ENCODE data around the gene GLOD5.
"Not testable (repeated sequence)": the region's sequence is repeated elsewhere in the genome, so short reads cannot be mapped to it uniquely, and the experiment has no call there.

The GLOD5 gene

DNA sequence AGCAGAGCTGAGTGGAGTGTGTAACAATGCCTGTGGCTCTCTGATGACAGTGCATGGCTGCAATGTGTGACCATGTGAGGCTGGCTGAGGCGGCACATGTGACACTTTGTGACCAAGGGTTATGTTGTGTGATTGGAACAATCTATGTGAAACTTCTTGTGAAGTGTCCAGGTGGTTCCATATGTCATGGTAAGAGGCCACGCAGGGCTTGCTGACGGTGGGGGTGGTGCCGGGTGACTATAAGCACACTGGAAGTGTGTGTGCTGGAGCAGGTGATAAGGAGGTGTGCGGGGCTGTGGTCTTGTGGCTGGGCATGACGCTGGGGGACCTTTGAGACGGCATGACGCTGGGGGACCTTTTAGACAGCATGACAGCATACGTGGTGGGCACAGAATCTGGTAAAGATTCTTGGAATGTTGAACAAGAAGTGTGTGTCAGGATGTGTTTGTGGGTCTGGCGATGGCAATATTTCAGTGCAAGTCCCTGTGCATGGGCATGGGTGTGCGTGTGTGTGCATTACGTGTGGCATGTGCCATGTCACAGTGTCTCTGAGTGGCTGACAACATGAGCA lies 32.9 kb downstream of the GLOD5 start:
- DNase-seq (ENCODE audit: low read depth) = no peak

DNA sequence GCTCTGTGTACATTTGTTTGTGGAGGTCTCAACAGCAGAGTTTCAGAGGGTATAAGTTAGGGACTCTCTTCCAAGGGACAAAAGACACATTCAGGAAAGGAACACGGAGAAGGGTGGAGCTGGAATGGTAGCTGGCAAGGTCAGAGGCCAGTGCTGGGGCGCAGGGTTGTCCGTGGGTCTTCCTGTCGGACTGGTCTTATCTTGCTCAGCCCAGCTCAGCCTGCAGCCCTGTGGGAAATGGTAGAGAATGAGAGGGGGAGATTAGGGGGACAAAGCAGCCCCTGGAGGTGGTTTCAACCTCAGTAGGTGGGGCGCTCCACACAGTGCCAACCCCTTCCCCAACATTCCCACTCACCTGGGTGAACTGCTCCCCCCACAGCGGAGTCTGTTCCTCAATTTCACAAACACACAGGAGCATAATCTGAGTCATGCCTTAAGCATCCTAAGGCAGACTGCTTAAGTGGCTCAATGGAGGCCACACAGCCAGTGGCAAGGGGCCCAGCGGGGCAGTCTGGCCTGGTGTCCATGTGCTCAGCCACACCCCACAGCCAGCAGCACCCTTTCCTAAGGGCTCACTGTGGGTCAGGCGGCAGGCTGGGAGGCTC lies 33.5 kb downstream of the GLOD5 start:
- no peak for DNase-seq (ENCODE audit: low read depth)

DNA sequence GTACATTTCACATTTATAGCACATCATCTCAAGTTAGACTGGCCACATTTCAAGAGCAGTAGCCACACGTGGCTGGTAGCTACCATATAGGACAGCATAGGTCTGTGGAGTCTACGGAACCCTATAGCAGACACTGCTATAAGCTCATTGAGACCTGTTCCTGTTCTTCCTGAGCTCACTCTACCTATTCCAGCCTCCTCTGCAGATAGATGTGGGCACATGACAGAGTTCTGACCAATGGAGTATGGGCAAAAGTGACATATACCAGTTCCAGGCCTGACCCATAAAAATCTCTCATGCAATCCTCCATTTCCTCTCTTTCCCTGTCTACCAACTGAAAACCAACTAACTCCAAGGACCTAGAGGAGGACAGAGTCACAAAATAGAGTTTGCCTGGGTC lies 36.8 kb downstream of the GLOD5 start:
- no peak for DNase-seq (ENCODE audit: low read depth)

DNA sequence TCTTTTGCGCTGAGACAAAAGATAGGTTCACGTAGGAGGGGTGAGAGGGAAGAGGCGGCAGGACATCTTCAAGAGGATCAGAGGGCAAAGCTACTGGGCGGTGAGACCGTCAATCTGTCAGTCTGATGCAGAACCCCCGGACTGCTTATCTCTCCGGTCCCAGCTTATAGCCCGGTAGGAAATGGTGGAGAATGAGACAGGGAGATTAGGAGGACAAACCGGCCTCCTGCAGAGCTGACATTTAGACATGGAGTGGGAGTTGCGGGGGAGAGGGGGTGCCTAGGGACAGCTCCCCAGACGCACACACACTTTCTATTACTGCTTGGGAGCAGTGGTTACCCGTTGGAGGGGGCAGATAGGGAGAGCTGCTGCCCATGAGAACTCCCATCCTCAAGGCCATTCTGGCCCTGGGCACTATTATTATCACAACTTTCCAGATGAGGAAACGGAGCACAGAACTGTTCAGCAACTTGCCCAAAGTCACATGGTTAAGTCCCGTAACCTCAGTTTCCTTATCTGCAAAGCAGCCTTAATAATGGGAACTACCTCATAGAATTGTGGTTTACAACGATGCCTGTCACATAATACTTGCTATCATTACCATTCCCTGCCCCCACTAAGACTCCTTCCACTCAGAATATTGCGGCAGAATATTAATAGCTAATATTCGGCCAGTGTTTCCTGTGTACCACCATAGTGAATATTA lies 39.2 kb downstream of the GLOD5 start:
- DNase-seq (ENCODE audit: low read depth) = no peak

DNA sequence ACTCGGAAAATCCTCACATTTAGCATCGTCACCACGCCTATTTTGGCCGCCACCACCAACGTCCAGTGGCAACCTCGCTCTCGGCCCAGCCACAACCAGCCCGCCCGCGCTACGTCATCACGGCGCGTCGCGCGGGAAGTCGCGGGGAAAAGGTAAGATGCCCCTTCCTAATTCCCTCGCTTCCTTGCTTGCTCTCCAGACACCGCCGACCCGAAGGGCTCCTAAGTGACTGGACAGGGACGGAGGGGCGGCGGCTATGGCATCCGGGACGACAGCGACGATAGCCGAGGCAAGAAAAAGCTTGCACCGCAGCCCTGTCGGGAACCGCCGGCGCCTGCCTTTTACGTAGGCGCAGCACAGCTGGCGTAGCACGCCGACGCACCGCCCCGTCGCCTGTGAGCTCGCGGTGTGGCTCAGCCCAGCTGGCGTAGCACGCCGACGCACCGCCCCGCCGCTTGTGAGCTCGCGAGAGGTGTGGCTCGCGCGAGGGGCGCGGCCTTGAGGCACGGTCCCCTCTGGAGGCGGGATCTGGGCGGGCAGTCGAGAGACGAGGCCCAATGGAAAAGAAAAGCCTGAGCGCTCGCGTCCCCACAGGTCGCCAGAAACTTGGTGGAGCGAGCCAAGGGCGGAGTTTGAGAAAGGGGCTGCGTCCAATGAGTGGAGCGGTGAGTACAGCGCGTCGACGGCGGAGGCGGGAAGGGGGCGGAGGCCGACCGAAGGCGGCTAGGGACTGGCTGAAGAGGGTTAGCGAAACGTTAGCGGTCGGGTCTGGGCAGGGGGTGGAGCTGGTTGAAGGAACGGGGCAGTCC lies 39.9 kb downstream of the GLOD5 start, which contains the start of gene HDAC6:
Gene HDAC6, plus strand, starts transcription at position 788 of the 809 bp plus-strand sequence. CDS start 626 bp downstream, outside the sequence.
- peak; percentile 70 for DNase-seq (ENCODE audit: low read depth)

DNA sequence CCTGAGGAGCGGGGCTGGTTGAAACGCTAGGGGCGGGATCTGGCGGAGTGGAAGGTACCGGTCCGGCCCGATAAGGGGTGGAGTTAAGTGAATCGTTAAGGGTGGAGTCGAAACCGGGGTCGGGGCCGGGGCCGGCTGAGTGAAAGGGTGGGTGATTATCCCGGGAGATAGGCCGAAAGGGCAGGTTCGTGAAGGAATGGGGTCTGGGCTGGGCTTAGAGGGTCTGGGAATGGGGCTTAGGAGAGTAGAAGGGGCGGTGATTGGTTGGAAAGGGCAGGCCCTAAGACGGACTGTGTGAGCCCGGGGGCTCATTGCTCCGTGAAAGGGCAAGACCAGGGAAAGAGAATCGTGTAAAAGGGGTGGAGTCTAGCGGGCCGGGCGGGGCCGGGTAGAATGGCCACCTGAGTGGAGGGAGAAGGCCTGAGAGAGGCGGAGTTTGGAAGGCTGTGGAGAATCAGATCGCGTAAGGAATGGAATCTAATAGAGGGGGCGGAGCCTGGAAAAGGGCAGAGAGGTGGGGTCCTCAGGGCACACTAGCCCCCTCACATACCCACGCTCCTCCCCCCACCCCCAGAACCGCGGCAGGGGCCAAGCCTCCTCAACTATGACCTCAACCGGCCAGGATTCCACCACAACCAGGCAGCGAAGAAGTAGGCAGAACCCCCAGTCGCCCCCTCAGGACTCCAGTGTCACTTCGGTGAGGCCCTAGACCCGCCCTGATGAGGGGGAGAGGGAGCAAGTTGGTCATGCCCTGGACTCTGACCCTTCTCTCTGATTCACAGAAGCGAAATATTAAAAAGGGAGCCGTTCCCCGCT lies 40.8 kb downstream of the GLOD5 start:
- peak; percentile 20 for DNase-seq (ENCODE audit: low read depth)

DNA sequence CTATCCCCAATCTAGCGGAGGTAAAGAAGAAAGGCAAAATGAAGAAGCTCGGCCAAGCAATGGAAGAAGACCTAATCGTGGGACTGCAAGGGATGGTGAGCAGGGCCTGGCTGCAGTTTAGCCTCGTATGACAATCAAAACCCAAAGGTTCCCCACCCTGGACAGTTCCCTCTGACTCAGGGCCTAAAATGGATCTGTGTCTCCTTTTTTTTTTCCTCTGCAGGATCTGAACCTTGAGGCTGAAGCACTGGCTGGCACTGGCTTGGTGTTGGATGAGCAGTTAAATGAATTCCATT lies 41.3 kb downstream of the GLOD5 start:
- DNase-seq (ENCODE audit: low read depth) = no peak

DNA sequence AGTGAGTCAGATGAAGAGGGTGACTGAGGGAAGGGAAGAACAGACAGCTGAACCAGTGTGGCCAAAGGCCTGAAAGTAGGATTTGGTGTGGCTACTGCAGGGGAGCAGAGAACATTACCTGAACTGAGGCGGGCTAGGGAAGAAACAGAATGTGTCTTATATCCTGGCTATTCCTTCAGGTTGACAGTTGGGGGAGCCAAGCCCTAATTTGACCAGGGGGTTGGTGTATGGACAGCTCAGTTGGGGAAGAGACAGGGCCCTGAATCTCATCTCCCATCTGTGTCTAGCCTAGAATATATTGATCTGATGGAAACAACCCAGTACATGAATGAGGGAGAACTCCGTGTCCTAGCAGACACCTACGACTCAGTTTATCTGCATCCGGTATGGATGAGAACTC lies 44.5 kb downstream of the GLOD5 start:
- no peak for DNase-seq (ENCODE audit: low read depth)

DNA sequence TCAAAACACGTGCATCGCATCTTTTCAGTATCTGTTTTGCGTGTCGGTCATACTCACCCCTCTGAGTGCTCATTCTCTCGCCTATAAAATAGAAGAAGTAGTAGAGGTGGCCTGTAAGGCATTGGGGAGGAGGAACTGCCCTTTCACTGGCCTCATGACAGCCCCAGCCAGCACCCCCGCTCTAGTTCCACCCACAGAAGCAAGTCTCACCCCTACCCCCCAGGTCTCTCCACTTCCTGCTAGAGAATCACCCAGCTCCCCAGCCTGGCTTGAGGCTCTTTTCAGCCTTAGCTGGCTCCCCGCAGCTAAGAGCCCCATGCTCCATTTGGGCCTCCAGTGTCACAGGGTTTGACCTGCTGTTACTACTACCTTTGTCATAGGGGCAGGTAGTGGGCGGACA lies 52.1 kb downstream of the GLOD5 start:
- no peak for DNase-seq (ENCODE audit: low read depth)

DNA sequence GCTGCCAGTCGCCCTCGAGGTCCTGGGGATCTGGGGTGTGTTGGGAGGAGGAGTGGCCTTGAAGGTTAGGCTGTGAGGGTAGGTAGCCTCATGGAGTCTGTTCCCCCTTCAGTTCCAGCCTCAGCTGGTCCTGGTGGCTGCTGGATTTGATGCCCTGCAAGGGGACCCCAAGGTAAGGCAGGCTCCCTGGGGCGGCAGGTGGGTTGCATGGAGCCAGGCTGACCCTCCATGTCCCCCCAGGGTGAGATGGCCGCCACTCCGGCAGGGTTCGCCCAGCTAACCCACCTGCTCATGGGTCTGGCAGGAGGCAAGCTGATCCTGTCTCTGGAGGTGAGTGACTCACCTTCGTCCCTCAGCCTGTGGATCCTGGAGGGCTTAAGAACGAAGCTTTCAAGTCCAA lies 53.2 kb downstream of the GLOD5 start:
- no peak for DNase-seq (ENCODE audit: low read depth)

DNA sequence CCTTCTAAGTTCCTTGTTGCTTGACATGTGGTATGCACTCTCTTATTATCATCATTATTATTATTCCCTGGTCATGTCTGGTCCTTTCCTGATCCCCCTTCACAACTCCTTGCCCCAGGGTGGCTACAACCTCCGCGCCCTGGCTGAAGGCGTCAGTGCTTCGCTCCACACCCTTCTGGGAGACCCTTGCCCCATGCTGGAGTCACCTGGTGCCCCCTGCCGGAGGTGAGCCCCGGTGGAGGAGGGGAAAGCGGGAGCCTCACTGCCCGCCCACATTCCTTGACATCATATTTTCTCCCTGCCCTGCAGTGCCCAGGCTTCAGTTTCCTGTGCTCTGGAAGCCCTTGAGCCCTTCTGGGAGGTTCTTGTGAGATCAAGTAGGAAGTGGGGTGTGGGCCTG lies 53.7 kb downstream of the GLOD5 start:
- DNase-seq (ENCODE audit: low read depth) = no peak

DNA sequence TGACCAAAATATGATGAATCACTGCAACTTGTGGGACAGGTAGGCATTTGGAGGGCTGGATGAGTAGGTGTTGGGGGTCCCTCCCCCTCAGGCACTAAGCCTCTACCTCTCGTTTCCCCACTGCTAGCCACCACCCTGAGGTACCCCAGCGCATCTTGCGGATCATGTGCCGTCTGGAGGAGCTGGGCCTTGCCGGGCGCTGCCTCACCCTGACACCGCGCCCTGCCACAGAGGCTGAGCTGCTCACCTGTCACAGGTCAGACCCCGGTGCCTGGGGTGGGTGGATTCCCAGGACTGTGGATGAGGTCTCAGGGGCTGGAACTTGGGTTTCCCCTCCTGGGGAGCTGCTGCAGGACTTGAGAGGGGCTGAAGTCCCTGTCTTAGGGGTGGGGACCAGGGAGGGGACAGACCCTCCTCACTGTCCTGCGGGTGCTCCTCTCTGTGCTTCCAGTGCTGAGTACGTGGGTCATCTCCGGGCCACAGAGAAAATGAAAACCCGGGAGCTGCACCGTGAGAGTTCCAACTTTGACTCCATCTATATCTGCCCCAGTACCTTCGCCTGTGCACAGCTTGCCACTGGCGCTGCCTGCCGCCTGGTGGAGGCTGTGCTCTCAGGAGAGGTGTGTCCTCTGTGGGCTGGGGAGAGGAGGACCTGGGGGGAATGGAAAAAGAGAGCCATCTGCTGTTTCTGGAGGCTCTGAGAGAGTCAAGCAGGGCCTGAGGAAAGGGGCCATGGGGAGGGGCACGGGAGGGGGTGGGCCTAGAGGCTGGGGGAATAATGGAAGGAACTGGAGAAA lies 54.7 kb downstream of the GLOD5 start:
- DNase-seq (ENCODE audit: low read depth) = no peak

DNA sequence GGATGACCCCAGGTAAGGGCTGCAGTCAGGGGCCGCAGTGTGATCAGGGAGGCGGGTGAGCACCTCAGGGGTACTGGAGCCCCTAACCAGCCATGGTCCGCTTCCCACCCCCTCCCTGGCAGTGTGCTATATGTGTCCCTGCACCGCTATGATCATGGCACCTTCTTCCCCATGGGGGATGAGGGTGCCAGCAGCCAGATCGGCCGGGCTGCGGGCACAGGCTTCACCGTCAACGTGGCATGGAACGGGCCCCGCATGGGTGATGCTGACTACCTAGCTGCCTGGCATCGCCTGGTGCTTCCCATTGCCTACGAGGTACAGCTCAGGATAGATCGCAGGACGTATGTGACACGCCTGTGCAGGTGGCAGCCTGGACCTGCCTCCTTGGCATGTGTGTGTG lies 56.6 kb downstream of the GLOD5 start:
- DNase-seq (ENCODE audit: low read depth) = no peak

DNA sequence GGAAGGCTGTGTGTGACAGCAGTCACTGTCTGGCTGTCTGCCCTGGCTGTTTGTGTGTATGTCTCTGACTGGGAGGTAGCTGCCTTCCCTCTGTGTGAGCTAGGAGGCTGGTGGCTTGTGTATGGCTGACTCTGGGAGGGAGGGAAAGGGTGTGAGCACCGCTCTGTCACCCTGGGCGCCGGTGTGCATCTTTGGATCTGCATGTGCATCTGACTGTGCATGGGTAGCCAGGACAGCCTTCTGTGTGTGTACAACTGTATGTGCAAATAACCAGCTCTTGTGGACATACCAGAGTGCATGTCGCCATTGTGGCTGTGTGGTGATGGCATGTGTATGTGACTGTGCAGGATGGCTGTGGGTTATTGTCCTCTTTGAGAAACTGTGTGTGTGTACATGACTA lies 57.3 kb downstream of the GLOD5 start:
- DNase-seq (ENCODE audit: low read depth) = no peak

DNA sequence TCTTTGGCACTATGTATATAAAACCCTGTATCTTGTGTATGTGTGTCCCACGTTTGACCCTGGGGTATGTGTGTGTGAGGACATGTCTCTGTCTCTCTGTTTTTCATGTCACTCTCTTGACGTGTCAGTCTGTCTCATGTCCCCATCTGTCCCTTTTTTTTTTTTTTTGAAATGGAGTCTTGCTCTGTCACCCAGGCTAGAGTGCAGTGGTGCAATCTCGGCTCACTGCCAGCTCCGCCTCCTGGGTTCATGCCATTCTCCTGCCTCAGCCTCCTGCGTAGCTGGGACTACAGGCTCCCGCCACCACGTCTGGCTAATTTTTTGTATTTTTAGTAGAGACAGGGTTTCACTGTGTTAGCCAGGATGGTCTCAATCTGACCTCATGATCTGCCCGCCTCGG lies 57.8 kb downstream of the GLOD5 start:
- not testable (repeated sequence) for DNase-seq (ENCODE audit: low read depth)

DNA sequence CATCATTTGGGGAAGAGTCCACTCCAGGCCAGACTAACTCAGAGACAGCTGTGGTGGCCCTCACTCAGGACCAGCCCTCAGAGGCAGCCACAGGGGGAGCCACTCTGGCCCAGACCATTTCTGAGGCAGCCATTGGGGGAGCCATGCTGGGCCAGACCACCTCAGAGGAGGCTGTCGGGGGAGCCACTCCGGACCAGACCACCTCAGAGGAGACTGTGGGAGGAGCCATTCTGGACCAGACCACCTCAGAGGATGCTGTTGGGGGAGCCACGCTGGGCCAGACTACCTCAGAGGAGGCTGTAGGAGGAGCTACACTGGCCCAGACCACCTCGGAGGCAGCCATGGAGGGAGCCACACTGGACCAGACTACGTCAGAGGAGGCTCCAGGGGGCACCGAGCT lies 61.5 kb downstream of the GLOD5 start:
- no peak for DNase-seq (ENCODE audit: low read depth)

Data from stimulated activated CD8-positive, alpha-beta memory T cell treated with anti-CD3 and anti-CD28 coated beads, Interleukin-15, amount 100 ng/mL, for 24 hours (primary cell).